OCI-LY1 (cell line): ENCODE results near the gene TYW1B.

ENCODE experiments used
- CTCF ChIP-seq: fragments of 200-600 bp; sonication (generic), shearing (Covaris generic); IDR thresholded peaks from 2 replicates; pipeline ENCODE4 v1.5.1; 2017; ENCODE audit warnings: mild to moderate bottlenecking, antibody characterized with exemption, low read length, moderate library complexity, mixed read lengths
- EZH2 ChIP-seq: fragments of 200-600 bp; sonication (generic), shearing (Covaris generic); IDR thresholded peaks from 2 replicates; pipeline ENCODE4 v1.8.0; 2017; ENCODE audit warnings: borderline replicate concordance, mixed run types, mild to moderate bottlenecking, antibody characterized with exemption, low read length, moderate library complexity, mixed read lengths

GRCh38 chr7:72539702-72540101 lies 288.3 kb downstream of the TYW1B start:
- TF ChIP-seq EZH2 (no peak), CTCF (no peak)
